K562 (cell line): ENCODE measurements around the gene ACOX1. TPM values are rescaled to one million over a fixed set of nuclear protein-coding genes. Genes with fewer than 3 reads are reported as not detected.

Source experiments
- BACH1 ChIP-seq: fragments of 200-800 bp; sonication (Bioruptor generic); IDR thresholded peaks from 2 replicates; pipeline ENCODE4 v1.6.1; 2016; ENCODE audit warnings: missing genetic modification characterization, missing compliant biosample characterization
- BHLHE40 ChIP-seq: IDR thresholded peaks from 2 replicates; pipeline ENCODE4 v1.6.1; 2011; ENCODE audit warnings: low read length, improper control_type of control experiment
- BRD9 ChIP-seq: fragments of 450-650 bp; IDR thresholded peaks from 2 replicates; pipeline ENCODE4 v1.6.1; 2018; ENCODE audit warnings: low read depth; ENCODE audit not compliant: partially characterized antibody
- DNMT1 ChIP-seq: fragments of 450-650 bp; IDR thresholded peaks from 2 replicates; pipeline ENCODE4 v1.6.1; 2016; ENCODE audit warnings: antibody characterized with exemption, mild to moderate bottlenecking
- ELF2 ChIP-seq: fragments of 250-450 bp; sonication (Bioruptor Pico); IDR thresholded peaks from 2 replicates; pipeline ENCODE4 v1.5.0; 2021; ENCODE audit warnings: mild to moderate bottlenecking
- HMBOX1 ChIP-seq: sonication (generic); IDR thresholded peaks from 2 replicates; pipeline ENCODE4 v1.6.1; 2016
- HMGXB4 ChIP-seq: sonication (generic); formaldehyde crosslinking; IDR thresholded peaks from 2 replicates; pipeline ENCODE4 v1.8.1; 2023; ENCODE audit warnings: mild to moderate bottlenecking, missing genetic modification reagents
- LCOR ChIP-seq: sonication (generic); formaldehyde crosslinking; IDR thresholded peaks from 2 replicates; pipeline ENCODE4 v1.8.0; 2022; ENCODE audit warnings: mild to moderate bottlenecking, missing genetic modification reagents
- SNAPC5 ChIP-seq: fragments of 250-450 bp; sonication (Bioruptor Pico); IDR thresholded peaks from 2 replicates; pipeline ENCODE4 v1.8.0; 2021; ENCODE audit warnings: moderate library complexity, mild to moderate bottlenecking, inconsistent platforms
- SPI1 ChIP-seq: IDR thresholded peaks from 2 replicates; pipeline ENCODE4 v1.6.1; 2011; ENCODE audit warnings: low read depth, low read length, control low read depth, borderline replicate concordance
- TBL1XR1 ChIP-seq, 2 experiments: IDR thresholded peaks; 2 replicates each; pipeline ENCODE4 v1.6.1; 2012; ENCODE audit warnings: improper control_type of control experiment in 2 of 2, low read length in 2 of 2, mild to moderate bottlenecking in 1 of 2
- ZNF408 ChIP-seq: fragments of 250-450 bp; sonication (Bioruptor Pico); IDR thresholded peaks from 2 replicates; pipeline ENCODE4 v1.4.0; 2020; ENCODE audit warnings: low read depth, mild to moderate bottlenecking, moderate library complexity
- polyA plus RNA-seq, 8 experiments: library from polyadenylated mRNA; depleted of rRNA in 4 of 8; stranded (reverse) in 5 of 8; unstranded in 3 of 8; fragments of >200 nt; fragmentation: Nextera tagmentation in 2 of 8; fragmentation: Illumina TruSeq in 1 of 8; extraction: Ambion mirVana in 2 of 8; extraction: Trizol in 1 of 8; gene quantifications; 2 replicates each; pipeline versions ENCODE4 v1.2.1 to v1.2.3, GENCODE V29; 2011 to 2014; ENCODE audit warnings: inconsistent platforms in 1 of 8, missing spikeins in 1 of 8
- total RNA-seq, 7 experiments: library from RNA; depleted of rRNA in 6 of 7; stranded (reverse); fragments of >200 nt in 6 of 7; fragmentation: Illumina TruSeq in 2 of 7; extraction: Trizol in 2 of 7; gene quantifications; 2 replicates each; pipeline versions ENCODE4 v1.2.1 to v1.2.3, GENCODE V29; 2011 to 2021; ENCODE audit warnings: low replicate concordance in 1 of 7

The ACOX1 gene
- total and polyA plus RNA-seq, 9 of the 15 experiments (the other 6 are each of a cell fraction or from before 2014, with no cell fraction given) = 7.8 to 24.1 (median 14.5) TPM

- no peak for TF ChIP-seq BACH1 (tag)
- no peak for TF ChIP-seq SNAPC5 (CRISPR knock-in tag)
- no peak for TF ChIP-seq DNMT1
- no peak for TF ChIP-seq BRD9
- no peak for TF ChIP-seq SPI1
- no peak for TF ChIP-seq LCOR (CRISPR knock-in tag)
- no peak for TF ChIP-seq ZNF408 (CRISPR knock-in tag)
- no peak for TF ChIP-seq ELF2
- TF ChIP-seq TBL1XR1 (IDR thresholded peaks at IDR 0.05; ENCODE audit: low read length in 2 of 2) = no peak
- TF ChIP-seq HMGXB4 = no peak
- TF ChIP-seq HMBOX1 = peak; percentile 26; the same call in 1 of the 2 replicates
- TF ChIP-seq BHLHE40 = no peak
Measured at GRCh38 chr17:76005263-76006149, 26.5 kb upstream of the ACOX1 start (continued).
